K562 (cell line): ENCODE data around the gene BATF. TPM values are rescaled to one million over a fixed set of nuclear protein-coding genes. Genes with fewer than 3 reads are reported as not detected.

Experiments used
- C11orf30 ChIP-seq: fragments of 450-650 bp; IDR thresholded peaks from 2 replicates; pipeline ENCODE4 v1.6.1; 2016; ENCODE audit warnings: low read depth, mild to moderate bottlenecking
- JUN ChIP-seq, 2 experiments: sonication (generic) in 1 of 2; formaldehyde crosslinking in 1 of 2; IDR thresholded peaks; 2 replicates each; pipeline versions ENCODE4 v1.6.1 to v1.8.0; 2012 to 2022; ENCODE audit warnings: borderline replicate concordance in 2 of 2, mild to moderate bottlenecking in 2 of 2, improper control_type of control experiment in 1 of 2, low read depth in 1 of 2, low read length in 1 of 2, missing genetic modification reagents in 1 of 2
- MAFF ChIP-seq: IDR thresholded peaks from 2 replicates; pipeline ENCODE4 v1.6.1; 2012; ENCODE audit warnings: low read length, improper control_type of control experiment
- NCOA2 ChIP-seq, 2 experiments: fragments of 450-650 bp; IDR thresholded peaks; 2 replicates each; pipeline ENCODE4 v1.6.1; 2018; ENCODE audit warnings: mild to moderate bottlenecking in 2 of 2, moderate library complexity in 1 of 2; ENCODE audit not compliant: partially characterized antibody in 2 of 2
- NCOA6 ChIP-seq: fragments of 450-650 bp; IDR thresholded peaks from 2 replicates; pipeline ENCODE4 v1.6.1; 2017; ENCODE audit warnings: mild to moderate bottlenecking
- RB1 ChIP-seq: fragments of 450-650 bp; IDR thresholded peaks from 2 replicates; pipeline ENCODE4 v1.6.1; 2017; ENCODE audit warnings: low read depth, mild to moderate bottlenecking
- TEAD4 ChIP-seq, 2 experiments: sonication (generic) in 1 of 2; formaldehyde crosslinking in 1 of 2; IDR thresholded peaks; 2 replicates each; pipeline versions ENCODE4 v1.6.1 to v1.8.0; 2012 to 2022; ENCODE audit warnings: borderline replicate concordance in 1 of 2, inconsistent platforms in 1 of 2, low read length in 1 of 2, mild to moderate bottlenecking in 1 of 2, missing genetic modification reagents in 1 of 2
- polyA plus RNA-seq, 8 experiments: library from polyadenylated mRNA; depleted of rRNA in 4 of 8; stranded (reverse) in 5 of 8; unstranded in 3 of 8; fragments of >200 nt; fragmentation: Nextera tagmentation in 2 of 8; fragmentation: Illumina TruSeq in 1 of 8; extraction: Ambion mirVana in 2 of 8; extraction: Trizol in 1 of 8; gene quantifications; 2 replicates each; pipeline versions ENCODE4 v1.2.1 to v1.2.3, GENCODE V29; 2011 to 2014; ENCODE audit warnings: inconsistent platforms in 1 of 8, missing spikeins in 1 of 8
- total RNA-seq, 7 experiments: library from RNA; depleted of rRNA in 6 of 7; stranded (reverse); fragments of >200 nt in 6 of 7; fragmentation: Illumina TruSeq in 2 of 7; extraction: Trizol in 2 of 7; gene quantifications; 2 replicates each; pipeline versions ENCODE4 v1.2.1 to v1.2.3, GENCODE V29; 2011 to 2021; ENCODE audit warnings: low replicate concordance in 1 of 7
- TF ChIP-seq, protein P1 (sequence below): fragments of 200-600 bp; sonication (generic); IDR thresholded peaks from one replicate; pipeline ENCODE4 v1.6.1; 2012; ENCODE audit warnings: mild to moderate bottlenecking, low read depth, low read length, inconsistent platforms
- TF ChIP-seq, protein P2 (sequence below): fragments of 250-450 bp; sonication (Bioruptor Pico); IDR thresholded peaks from 2 replicates; pipeline ENCODE4 v1.8.0; 2021; ENCODE audit warnings: mild to moderate bottlenecking, moderate library complexity
- TF ChIP-seq, protein P3 (sequence below): fragments of 450-650 bp; formaldehyde crosslinking; IDR thresholded peaks from 2 replicates; pipeline ENCODE4 v1.4.0; 2020; ENCODE audit warnings: mild to moderate bottlenecking, moderate library complexity

The BATF gene
- total and polyA plus RNA-seq, 9 of the 15 experiments (the other 6 are each of a cell fraction or from before 2014, with no cell fraction given): 0.13 to 2.1 (median 0.55) TPM; not detected in 2

DNA sequence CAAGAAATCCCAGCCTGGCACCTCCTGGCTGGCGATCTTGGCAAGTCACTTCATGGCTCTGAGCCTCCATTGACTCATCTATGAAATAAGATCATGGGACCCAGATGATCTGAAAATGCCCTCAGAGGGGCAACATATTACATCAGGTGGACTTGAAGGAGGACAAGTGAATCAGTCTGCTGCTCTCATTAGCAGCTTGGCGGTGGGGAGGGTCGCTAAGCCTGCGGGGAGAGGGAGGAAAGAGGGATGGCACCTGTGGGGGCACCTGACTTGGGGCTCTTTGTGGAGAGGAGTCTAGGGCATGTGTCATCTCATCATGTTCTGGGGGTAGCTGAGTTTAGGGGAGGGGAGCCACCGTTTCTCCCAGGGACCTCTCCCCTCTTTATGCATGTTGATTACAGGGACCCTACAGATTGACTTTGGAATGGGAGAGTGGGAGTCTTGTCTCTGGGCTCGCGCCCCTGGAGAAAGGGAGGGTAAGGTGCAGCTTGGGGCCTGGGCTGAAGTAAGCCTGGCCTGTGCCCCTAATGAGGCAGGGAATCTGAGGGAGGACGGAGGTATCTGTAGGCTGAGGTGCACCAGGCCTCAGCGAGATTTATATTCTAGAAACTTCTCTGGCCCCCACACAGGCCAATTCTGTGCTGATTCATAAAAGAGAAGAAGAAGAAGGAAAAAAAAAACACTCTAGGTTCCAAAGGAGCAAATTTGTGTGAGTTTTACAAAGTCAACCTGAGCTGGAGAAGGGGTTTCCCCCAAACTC is 29.3 kb upstream of the BATF start (continued):
- TF ChIP-seq, protein P1, sequence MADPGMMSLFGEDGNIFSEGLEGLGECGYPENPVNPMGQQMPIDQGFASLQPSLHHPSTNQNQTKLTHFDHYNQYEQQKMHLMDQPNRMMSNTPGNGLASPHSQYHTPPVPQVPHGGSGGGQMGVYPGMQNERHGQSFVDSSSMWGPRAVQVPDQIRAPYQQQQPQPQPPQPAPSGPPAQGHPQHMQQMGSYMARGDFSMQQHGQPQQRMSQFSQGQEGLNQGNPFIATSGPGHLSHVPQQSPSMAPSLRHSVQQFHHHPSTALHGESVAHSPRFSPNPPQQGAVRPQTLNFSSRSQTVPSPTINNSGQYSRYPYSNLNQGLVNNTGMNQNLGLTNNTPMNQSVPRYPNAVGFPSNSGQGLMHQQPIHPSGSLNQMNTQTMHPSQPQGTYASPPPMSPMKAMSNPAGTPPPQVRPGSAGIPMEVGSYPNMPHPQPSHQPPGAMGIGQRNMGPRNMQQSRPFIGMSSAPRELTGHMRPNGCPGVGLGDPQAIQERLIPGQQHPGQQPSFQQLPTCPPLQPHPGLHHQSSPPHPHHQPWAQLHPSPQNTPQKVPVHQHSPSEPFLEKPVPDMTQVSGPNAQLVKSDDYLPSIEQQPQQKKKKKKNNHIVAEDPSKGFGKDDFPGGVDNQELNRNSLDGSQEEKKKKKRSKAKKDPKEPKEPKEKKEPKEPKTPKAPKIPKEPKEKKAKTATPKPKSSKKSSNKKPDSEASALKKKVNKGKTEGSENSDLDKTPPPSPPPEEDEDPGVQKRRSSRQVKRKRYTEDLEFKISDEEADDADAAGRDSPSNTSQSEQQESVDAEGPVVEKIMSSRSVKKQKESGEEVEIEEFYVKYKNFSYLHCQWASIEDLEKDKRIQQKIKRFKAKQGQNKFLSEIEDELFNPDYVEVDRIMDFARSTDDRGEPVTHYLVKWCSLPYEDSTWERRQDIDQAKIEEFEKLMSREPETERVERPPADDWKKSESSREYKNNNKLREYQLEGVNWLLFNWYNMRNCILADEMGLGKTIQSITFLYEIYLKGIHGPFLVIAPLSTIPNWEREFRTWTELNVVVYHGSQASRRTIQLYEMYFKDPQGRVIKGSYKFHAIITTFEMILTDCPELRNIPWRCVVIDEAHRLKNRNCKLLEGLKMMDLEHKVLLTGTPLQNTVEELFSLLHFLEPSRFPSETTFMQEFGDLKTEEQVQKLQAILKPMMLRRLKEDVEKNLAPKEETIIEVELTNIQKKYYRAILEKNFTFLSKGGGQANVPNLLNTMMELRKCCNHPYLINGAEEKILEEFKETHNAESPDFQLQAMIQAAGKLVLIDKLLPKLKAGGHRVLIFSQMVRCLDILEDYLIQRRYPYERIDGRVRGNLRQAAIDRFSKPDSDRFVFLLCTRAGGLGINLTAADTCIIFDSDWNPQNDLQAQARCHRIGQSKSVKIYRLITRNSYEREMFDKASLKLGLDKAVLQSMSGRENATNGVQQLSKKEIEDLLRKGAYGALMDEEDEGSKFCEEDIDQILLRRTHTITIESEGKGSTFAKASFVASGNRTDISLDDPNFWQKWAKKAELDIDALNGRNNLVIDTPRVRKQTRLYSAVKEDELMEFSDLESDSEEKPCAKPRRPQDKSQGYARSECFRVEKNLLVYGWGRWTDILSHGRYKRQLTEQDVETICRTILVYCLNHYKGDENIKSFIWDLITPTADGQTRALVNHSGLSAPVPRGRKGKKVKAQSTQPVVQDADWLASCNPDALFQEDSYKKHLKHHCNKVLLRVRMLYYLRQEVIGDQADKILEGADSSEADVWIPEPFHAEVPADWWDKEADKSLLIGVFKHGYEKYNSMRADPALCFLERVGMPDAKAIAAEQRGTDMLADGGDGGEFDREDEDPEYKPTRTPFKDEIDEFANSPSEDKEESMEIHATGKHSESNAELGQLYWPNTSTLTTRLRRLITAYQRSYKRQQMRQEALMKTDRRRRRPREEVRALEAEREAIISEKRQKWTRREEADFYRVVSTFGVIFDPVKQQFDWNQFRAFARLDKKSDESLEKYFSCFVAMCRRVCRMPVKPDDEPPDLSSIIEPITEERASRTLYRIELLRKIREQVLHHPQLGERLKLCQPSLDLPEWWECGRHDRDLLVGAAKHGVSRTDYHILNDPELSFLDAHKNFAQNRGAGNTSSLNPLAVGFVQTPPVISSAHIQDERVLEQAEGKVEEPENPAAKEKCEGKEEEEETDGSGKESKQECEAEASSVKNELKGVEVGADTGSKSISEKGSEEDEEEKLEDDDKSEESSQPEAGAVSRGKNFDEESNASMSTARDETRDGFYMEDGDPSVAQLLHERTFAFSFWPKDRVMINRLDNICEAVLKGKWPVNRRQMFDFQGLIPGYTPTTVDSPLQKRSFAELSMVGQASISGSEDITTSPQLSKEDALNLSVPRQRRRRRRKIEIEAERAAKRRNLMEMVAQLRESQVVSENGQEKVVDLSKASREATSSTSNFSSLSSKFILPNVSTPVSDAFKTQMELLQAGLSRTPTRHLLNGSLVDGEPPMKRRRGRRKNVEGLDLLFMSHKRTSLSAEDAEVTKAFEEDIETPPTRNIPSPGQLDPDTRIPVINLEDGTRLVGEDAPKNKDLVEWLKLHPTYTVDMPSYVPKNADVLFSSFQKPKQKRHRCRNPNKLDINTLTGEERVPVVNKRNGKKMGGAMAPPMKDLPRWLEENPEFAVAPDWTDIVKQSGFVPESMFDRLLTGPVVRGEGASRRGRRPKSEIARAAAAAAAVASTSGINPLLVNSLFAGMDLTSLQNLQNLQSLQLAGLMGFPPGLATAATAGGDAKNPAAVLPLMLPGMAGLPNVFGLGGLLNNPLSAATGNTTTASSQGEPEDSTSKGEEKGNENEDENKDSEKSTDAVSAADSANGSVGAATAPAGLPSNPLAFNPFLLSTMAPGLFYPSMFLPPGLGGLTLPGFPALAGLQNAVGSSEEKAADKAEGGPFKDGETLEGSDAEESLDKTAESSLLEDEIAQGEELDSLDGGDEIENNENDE: no peak
- TF ChIP-seq MAFF (no peak), RB1 (no peak), JUN (IDR thresholded peaks at IDR 0.05; ENCODE audit: borderline replicate concordance, low read depth, low read length) (no peak), JUN (CRISPR knock-in tag; IDR thresholded peaks at IDR 0.05; ENCODE audit: borderline replicate concordance) (no peak), NCOA2 (IDR thresholded peaks at IDR 0.05; ENCODE audit: partially characterized antibody in 2 of 2) (no peak), C11orf30 (no peak), NCOA6 (no peak), TEAD4 (IDR thresholded peaks at IDR 0.05; ENCODE audit: low read length) (no peak), TEAD4 (CRISPR knock-in tag; IDR thresholded peaks at IDR 0.05; ENCODE audit: borderline replicate concordance) (no peak)
- TF ChIP-seq, protein P2, sequence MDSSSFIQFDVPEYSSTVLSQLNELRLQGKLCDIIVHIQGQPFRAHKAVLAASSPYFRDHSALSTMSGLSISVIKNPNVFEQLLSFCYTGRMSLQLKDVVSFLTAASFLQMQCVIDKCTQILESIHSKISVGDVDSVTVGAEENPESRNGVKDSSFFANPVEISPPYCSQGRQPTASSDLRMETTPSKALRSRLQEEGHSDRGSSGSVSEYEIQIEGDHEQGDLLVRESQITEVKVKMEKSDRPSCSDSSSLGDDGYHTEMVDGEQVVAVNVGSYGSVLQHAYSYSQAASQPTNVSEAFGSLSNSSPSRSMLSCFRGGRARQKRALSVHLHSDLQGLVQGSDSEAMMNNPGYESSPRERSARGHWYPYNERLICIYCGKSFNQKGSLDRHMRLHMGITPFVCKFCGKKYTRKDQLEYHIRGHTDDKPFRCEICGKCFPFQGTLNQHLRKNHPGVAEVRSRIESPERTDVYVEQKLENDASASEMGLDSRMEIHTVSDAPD (CRISPR knock-in tag): no peak
- TF ChIP-seq, protein P3, sequence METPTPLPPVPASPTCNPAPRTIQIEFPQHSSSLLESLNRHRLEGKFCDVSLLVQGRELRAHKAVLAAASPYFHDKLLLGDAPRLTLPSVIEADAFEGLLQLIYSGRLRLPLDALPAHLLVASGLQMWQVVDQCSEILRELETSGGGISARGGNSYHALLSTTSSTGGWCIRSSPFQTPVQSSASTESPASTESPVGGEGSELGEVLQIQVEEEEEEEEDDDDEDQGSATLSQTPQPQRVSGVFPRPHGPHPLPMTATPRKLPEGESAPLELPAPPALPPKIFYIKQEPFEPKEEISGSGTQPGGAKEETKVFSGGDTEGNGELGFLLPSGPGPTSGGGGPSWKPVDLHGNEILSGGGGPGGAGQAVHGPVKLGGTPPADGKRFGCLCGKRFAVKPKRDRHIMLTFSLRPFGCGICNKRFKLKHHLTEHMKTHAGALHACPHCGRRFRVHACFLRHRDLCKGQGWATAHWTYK: no peak
